ENCODE measurements around the gene GYS2. TPM values are rescaled to one million over a fixed set of nuclear protein-coding genes. Genes with fewer than 3 reads are reported as not detected.

Gene GYS2
- total and polyA plus RNA-seq, 3 experiments from 2014 or later = not detected

DNA sequence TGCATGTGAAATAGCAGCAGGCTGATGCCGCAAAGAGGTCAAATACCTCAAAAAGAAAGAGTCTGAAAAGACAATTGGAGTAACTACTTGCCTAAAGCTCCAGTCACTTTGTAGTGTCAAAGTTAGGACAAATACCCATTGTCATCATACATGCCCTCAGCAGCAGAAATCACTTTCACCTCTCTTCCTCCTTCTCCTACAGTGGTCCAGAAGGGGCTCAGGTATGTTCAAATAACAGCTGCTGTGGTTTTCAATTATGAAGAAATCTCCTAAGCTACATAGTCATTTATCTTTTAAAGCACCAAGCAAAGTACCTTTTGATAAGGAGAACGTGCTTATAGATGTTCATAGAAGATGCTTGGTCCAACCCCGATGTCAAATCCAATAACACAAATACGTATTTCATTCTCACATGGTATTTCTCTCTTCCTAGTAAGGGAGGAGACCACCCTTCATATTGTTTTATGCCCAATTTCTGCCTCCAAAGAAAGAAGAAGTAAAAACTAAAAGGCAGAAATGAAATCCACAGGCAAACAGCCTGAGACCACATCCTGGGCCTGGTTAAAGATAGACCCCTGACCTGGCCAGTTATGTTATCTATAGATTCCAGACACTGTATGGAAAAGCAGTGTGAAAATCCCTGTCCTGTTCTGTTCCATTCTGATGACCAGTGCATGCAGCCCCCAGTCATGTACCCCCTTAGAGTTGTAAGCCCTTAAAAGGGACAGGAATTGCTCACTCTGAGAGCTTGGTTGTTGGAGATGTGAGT is 23.7 kb downstream of the GYS2 start:
- no peaks in the 10 kb centered on the region for H3K9me3 ChIP-seq (ENCODE audit: low read length)
- CTCF ChIA-PET = no interaction called here
- Mint-ChIP-seq H3K9me3 (no peaks in the 10 kb centered on the region), H3K4me1 (no peaks in the 10 kb centered on the region), H3K36me3 (peaks cover 0 to 13% (median 2%) of the 10 kb centered on the region in 3 donors), H3K27ac (no peak overlapping the region), H3K27me3 (peaks cover 9 to 38% of the 10 kb centered on the region in 2 donors), H3K4me3 (no peak overlapping the region)
- no peaks in the 10 kb centered on the region for H3K36me3 ChIP-seq (ENCODE audit: insufficient read depth, low read length)
- POLR2A ChIA-PET = no interaction called here
- no peak overlapping the region for H3K27ac ChIP-seq (ENCODE audit: low read depth, low read length)
- H3K4me1 ChIP-seq (ENCODE audit: insufficient read depth, low read length) = no peaks in the 10 kb centered on the region
- DNase-seq = no peak
- H3K4me3 ChIP-seq (ENCODE audit: low read length) = no peak overlapping the region
- no peaks in the 10 kb centered on the region for H3K27me3 ChIP-seq (ENCODE audit: insufficient read depth, low read length, poor library complexity, severe bottlenecking)

DNA sequence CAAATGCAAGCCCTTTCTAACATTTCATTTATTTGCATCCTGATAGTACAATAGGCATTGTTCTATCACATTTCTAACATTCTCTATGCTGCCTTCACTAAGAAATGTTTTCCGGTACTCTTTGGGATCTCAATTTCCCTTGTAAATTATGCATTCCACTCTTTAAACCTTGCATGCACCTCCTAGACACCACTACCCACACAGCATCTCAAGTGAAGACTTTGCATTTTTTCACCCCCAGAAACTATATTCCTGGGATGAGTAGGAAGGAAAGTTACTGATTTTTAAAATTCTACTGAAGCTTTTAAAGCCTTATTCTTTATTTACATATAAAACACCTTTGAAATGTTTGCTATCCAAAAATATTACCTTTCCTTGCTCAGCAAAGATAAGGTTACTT is 27.1 kb downstream of the GYS2 start:
- CTCF ChIA-PET = no interaction called here
- no peaks in the 10 kb centered on the region for H3K4me1 Mint-ChIP-seq
- Histone ChIP-seq H3K36me3 (ENCODE audit: insufficient read depth, low read length) (no peaks in the 10 kb centered on the region), H3K9me3 (ENCODE audit: low read length) (no peaks in the 10 kb centered on the region), H3K27ac (ENCODE audit: low read depth, low read length) (no peak overlapping the region), H3K4me1 (ENCODE audit: insufficient read depth, low read length) (no peaks in the 10 kb centered on the region), H3K27me3 (ENCODE audit: insufficient read depth, low read length, poor library complexity, severe bottlenecking) (no peaks in the 10 kb centered on the region), H3K4me3 (ENCODE audit: low read length) (no peak overlapping the region)
- H3K9me3 Mint-ChIP-seq = no peaks in the 10 kb centered on the region
- no peak overlapping the region for H3K27ac Mint-ChIP-seq
- DNase-seq = no peak
- POLR2A ChIA-PET = no interaction called here
- H3K27me3 Mint-ChIP-seq = peaks cover 3 to 23% of the 10 kb centered on the region in 2 donors
- peaks cover 0 to 9% (median 2%) of the 10 kb centered on the region in 3 donors for H3K36me3 Mint-ChIP-seq
- H3K4me3 Mint-ChIP-seq = no peak overlapping the region

- POLR2A ChIA-PET = no interaction called here
- H3K4me3 ChIP-seq (ENCODE audit: low read length) = no peak overlapping the region
- no peak for DNase-seq
- CTCF ChIA-PET = interaction anchor here (1.4 kb wide), 1 partner anchor 44 kb away, joined by 3 read pairs; no protein-coding TSS in a partner anchor
- Mint-ChIP-seq H3K4me1 (no peaks in the 10 kb centered on the region), H3K27ac (no peak overlapping the region), H3K9me3 (no peaks in the 10 kb centered on the region), H3K27me3 (peaks cover 3 to 15% of the 10 kb centered on the region in 2 donors), H3K36me3 (peaks cover 0 to 2% (median 1%) of the 10 kb centered on the region in 3 donors), H3K4me3 (no peak overlapping the region)
- H3K36me3 ChIP-seq (ENCODE audit: insufficient read depth, low read length) = no peaks in the 10 kb centered on the region
- H3K9me3 ChIP-seq (ENCODE audit: low read length) = no peaks in the 10 kb centered on the region
- H3K27me3 ChIP-seq (ENCODE audit: insufficient read depth, low read length, poor library complexity, severe bottlenecking) = no peaks in the 10 kb centered on the region
- H3K4me1 ChIP-seq (ENCODE audit: insufficient read depth, low read length) = no peaks in the 10 kb centered on the region
- H3K27ac ChIP-seq (ENCODE audit: low read depth, low read length) = no peak overlapping the region
Measured at GRCh38 chr12:21576431-21576830, 28.2 kb downstream of the GYS2 start.

- no peaks in the 10 kb centered on the region for H3K4me1 Mint-ChIP-seq
- Histone ChIP-seq H3K4me3 (ENCODE audit: low read length) (no peak overlapping the region), H3K36me3 (ENCODE audit: insufficient read depth, low read length) (no peaks in the 10 kb centered on the region), H3K9me3 (ENCODE audit: low read length) (no peaks in the 10 kb centered on the region), H3K4me1 (ENCODE audit: insufficient read depth, low read length) (no peaks in the 10 kb centered on the region), H3K27me3 (ENCODE audit: insufficient read depth, low read length, poor library complexity, severe bottlenecking) (no peaks in the 10 kb centered on the region), H3K27ac (ENCODE audit: low read depth, low read length) (no peak overlapping the region)
- no peak for DNase-seq
- H3K4me3 Mint-ChIP-seq = no peak overlapping the region
- H3K27ac Mint-ChIP-seq = no peak overlapping the region
- H3K27me3 Mint-ChIP-seq = peaks cover 5 to 6% of the 10 kb centered on the region in 2 donors
- CTCF ChIA-PET = interaction anchor here (0.6 kb wide), 1 partner anchor 106 kb away, joined by 3 read pairs; no protein-coding TSS in a partner anchor
- no peaks in the 10 kb centered on the region for H3K36me3 Mint-ChIP-seq
- no peaks in the 10 kb centered on the region for H3K9me3 Mint-ChIP-seq
- POLR2A ChIA-PET = no interaction called here
Measured at GRCh38 chr12:21573733-21574358, 30.8 kb downstream of the GYS2 start.

GRCh38 chr12:21571046-21571445 is 33.6 kb downstream of the GYS2 start:
- no peaks in the 10 kb centered on the region for H3K9me3 Mint-ChIP-seq
- ChIA-PET CTCF (no interaction called here), POLR2A (no interaction called here)
- H3K27me3 Mint-ChIP-seq = peaks cover 0 to 8% of the 10 kb centered on the region in 2 donors
- no peaks in the 10 kb centered on the region for H3K4me1 Mint-ChIP-seq
- no peak overlapping the region for H3K27ac Mint-ChIP-seq
- H3K36me3 Mint-ChIP-seq = no peaks in the 10 kb centered on the region
- Histone ChIP-seq H3K27ac (ENCODE audit: low read depth, low read length) (no peak overlapping the region), H3K27me3 (ENCODE audit: insufficient read depth, low read length, poor library complexity, severe bottlenecking) (no peaks in the 10 kb centered on the region), H3K36me3 (ENCODE audit: insufficient read depth, low read length) (no peaks in the 10 kb centered on the region), H3K9me3 (ENCODE audit: low read length) (no peaks in the 10 kb centered on the region), H3K4me1 (ENCODE audit: insufficient read depth, low read length) (no peaks in the 10 kb centered on the region), H3K4me3 (ENCODE audit: low read length) (no peak overlapping the region)
- no peak for DNase-seq
- H3K4me3 Mint-ChIP-seq = no peak overlapping the region

DNA sequence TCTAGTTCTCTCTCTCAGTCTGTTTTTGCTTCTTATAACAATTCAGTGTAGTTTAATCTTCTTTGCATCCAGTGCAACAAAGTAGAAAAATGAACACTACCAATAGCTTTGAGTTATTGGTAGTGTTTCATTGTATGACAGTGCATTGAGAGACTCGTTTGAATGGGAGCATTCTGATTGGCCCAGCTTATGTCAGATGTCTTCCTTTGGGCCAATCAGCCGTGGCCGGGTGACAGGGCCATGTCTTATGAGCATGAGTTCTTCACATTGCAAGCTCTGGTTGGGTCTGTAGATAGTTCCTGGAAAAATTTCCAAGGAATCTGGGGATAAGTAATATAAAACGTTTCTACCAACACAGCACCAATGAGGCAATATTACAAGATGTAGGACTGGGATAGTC is 36.5 kb downstream of the GYS2 start:
- Histone ChIP-seq H3K27ac (ENCODE audit: low read depth, low read length) (no peak overlapping the region), H3K36me3 (ENCODE audit: insufficient read depth, low read length) (no peaks in the 10 kb centered on the region), H3K27me3 (ENCODE audit: insufficient read depth, low read length, poor library complexity, severe bottlenecking) (no peaks in the 10 kb centered on the region), H3K4me1 (ENCODE audit: insufficient read depth, low read length) (no peaks in the 10 kb centered on the region), H3K4me3 (ENCODE audit: low read length) (no peak overlapping the region), H3K9me3 (ENCODE audit: low read length) (no peaks in the 10 kb centered on the region)
- no peak for DNase-seq
- Mint-ChIP-seq H3K9me3 (no peaks in the 10 kb centered on the region), H3K4me3 (no peak overlapping the region), H3K27me3 (peaks cover 0 to 8% of the 10 kb centered on the region in 2 donors), H3K36me3 (peaks cover 0 to 3% (median 0%) of the 10 kb centered on the region in 3 donors), H3K27ac (no peak overlapping the region), H3K4me1 (no peaks in the 10 kb centered on the region)
- ChIA-PET CTCF (interaction anchor here (1.3 kb wide), 1 partner anchor 33 kb away, joined by 4 read pairs; no protein-coding TSS in a partner anchor), POLR2A (no interaction called here)

GRCh38 chr12:21566907-21567394 is 37.7 kb downstream of the GYS2 start:
- Histone ChIP-seq H3K27ac (ENCODE audit: low read depth, low read length) (no peak overlapping the region), H3K4me3 (ENCODE audit: low read length) (no peak overlapping the region), H3K9me3 (ENCODE audit: low read length) (no peaks in the 10 kb centered on the region), H3K27me3 (ENCODE audit: insufficient read depth, low read length, poor library complexity, severe bottlenecking) (no peaks in the 10 kb centered on the region), H3K4me1 (ENCODE audit: insufficient read depth, low read length) (no peaks in the 10 kb centered on the region), H3K36me3 (ENCODE audit: insufficient read depth, low read length) (no peaks in the 10 kb centered on the region)
- no peak overlapping the region for H3K27ac Mint-ChIP-seq
- H3K4me3 Mint-ChIP-seq = no peak overlapping the region
- CTCF ChIA-PET = no interaction called here
- peaks cover 0 to 3% (median 0%) of the 10 kb centered on the region in 3 donors for H3K36me3 Mint-ChIP-seq
- DNase-seq = no peak
- H3K9me3 Mint-ChIP-seq = no peaks in the 10 kb centered on the region
- peaks cover 3 to 8% of the 10 kb centered on the region in 2 donors for H3K27me3 Mint-ChIP-seq
- POLR2A ChIA-PET = no interaction called here
- no peaks in the 10 kb centered on the region for H3K4me1 Mint-ChIP-seq

DNA sequence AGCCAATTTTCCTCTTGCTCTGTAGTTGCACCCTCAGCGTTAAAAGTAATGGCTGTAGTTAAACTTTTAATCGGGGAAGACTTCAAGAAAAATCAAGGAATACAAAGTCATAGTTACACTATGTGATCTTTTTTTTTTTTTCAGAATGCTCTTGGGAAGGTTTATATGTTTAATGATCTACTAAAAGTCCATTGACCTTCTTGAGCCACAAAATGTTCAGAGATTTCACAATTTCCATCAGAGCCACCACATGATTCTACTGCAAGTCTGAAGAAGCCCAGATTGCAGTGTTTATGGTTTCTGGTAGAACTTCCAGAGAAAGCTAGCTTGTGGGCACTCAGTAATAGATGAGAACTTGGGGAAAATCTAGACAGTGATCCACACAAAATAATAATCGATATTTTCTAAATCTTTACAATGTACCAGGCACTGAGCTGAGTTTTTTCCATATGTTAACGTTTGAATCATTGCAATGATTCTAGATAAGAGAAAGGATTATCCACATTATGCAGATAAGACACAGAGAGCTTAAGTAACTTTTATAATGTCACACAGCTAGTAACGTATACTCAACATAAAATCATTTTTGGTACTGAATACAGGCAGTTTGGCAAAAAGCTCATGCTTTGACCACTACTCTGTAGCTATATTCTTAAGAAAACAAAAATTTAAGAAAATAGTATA is 38.3 kb downstream of the GYS2 start:
- no peaks in the 10 kb centered on the region for H3K9me3 ChIP-seq (ENCODE audit: low read length)
- H3K27me3 Mint-ChIP-seq = peaks cover 3 to 8% of the 10 kb centered on the region in 2 donors
- no peaks in the 10 kb centered on the region for H3K4me1 Mint-ChIP-seq
- no peaks in the 10 kb centered on the region for H3K4me1 ChIP-seq (ENCODE audit: insufficient read depth, low read length)
- H3K9me3 Mint-ChIP-seq = no peaks in the 10 kb centered on the region
- DNase-seq = no peak
- no peak overlapping the region for H3K27ac Mint-ChIP-seq
- POLR2A ChIA-PET = no interaction called here
- no peaks in the 10 kb centered on the region for H3K36me3 ChIP-seq (ENCODE audit: insufficient read depth, low read length)
- H3K27ac ChIP-seq (ENCODE audit: low read depth, low read length) = no peak overlapping the region
- no peak overlapping the region for H3K4me3 ChIP-seq (ENCODE audit: low read length)
- H3K27me3 ChIP-seq (ENCODE audit: insufficient read depth, low read length, poor library complexity, severe bottlenecking) = no peaks in the 10 kb centered on the region
- no peak overlapping the region for H3K4me3 Mint-ChIP-seq
- H3K36me3 Mint-ChIP-seq = peaks cover 0 to 3% (median 0%) of the 10 kb centered on the region in 3 donors
- CTCF ChIA-PET = no interaction called here
